ENCODE data around the gene SMIM44.

Gene SMIM44

GRCh38 chr19:3524078-3524842 lies 41.0 kb upstream of the SMIM44 start:
- Histone ChIP-seq H3K27me3 (ENCODE audit: low read depth, low read length) (no peaks in the 10 kb centered on the region), H3K9ac (ENCODE audit: low read length) (no peak overlapping the region), H3K27ac (ENCODE audit: low read length) (no peak overlapping the region), H3K79me2 (ENCODE audit: low read length) (peaks cover 31% of the 10 kb centered on the region), H3K9me3 (ENCODE audit: insufficient read depth, low read length) (no peaks in the 10 kb centered on the region), H3K36me3 (replicated peaks; ENCODE audit: low read depth, low read length) (peaks cover 57% of the 10 kb centered on the region), H2AFZ (ENCODE audit: low read depth, low read length) (no peak overlapping the region), H3K4me1 (ENCODE audit: low read length) (no peaks in the 10 kb centered on the region), H3K4me3 (ENCODE audit: low read length) (no peak overlapping the region), H4K20me1 (ENCODE audit: insufficient read depth, low read length) (peaks cover 40% of the 10 kb centered on the region), H3K4me2 (ENCODE audit: low read length) (no peak overlapping the region)
- no peak for TF ChIP-seq CTCF (IDR thresholded peaks at IDR 0.05; ENCODE audit: low read depth, low read length)
- no peak for TF ChIP-seq EZH2phosphoT487 (IDR thresholded peaks at IDR 0.05; ENCODE audit: low read depth)

GRCh38 chr19:3523361-3524077 lies 40.3 kb upstream of the SMIM44 start:
- no peak overlapping the region for H3K9ac ChIP-seq (ENCODE audit: low read length)
- H3K79me2 ChIP-seq (ENCODE audit: low read length), result peaks cover 38% of the 10 kb centered on the region
- TF ChIP-seq CTCF (IDR thresholded peaks at IDR 0.05; ENCODE audit: low read depth, low read length) (no peak), EZH2phosphoT487 (IDR thresholded peaks at IDR 0.05; ENCODE audit: low read depth) (no peak)
- H4K20me1 ChIP-seq (ENCODE audit: insufficient read depth, low read length), result peaks cover 47% of the 10 kb centered on the region
- no peak overlapping the region for H3K27ac ChIP-seq (ENCODE audit: low read length)
- no peaks in the 10 kb centered on the region for H3K4me1 ChIP-seq (ENCODE audit: low read length)
- no peaks in the 10 kb centered on the region for H3K27me3 ChIP-seq (ENCODE audit: low read depth, low read length)
- no peak overlapping the region for H3K4me3 ChIP-seq (ENCODE audit: low read length)
- no peak overlapping the region for H2AFZ ChIP-seq (ENCODE audit: low read depth, low read length)
- peaks cover 54% of the 10 kb centered on the region for H3K36me3 ChIP-seq (replicated peaks; ENCODE audit: low read depth, low read length)
- no peak overlapping the region for H3K4me2 ChIP-seq (ENCODE audit: low read length)
- H3K9me3 ChIP-seq (ENCODE audit: insufficient read depth, low read length), result no peaks in the 10 kb centered on the region

GRCh38 chr19:3522421-3523360 lies 39.5 kb upstream of the SMIM44 start:
- H3K4me2 ChIP-seq (ENCODE audit: low read length), result no peak overlapping the region
- H3K27me3 ChIP-seq (ENCODE audit: low read depth, low read length), result no peaks in the 10 kb centered on the region
- peaks cover 43% of the 10 kb centered on the region for H3K79me2 ChIP-seq (ENCODE audit: low read length)
- TF ChIP-seq EZH2phosphoT487 (IDR thresholded peaks at IDR 0.05; ENCODE audit: low read depth) (no peak), CTCF (IDR thresholded peaks at IDR 0.05; ENCODE audit: low read depth, low read length) (no peak)
- peaks cover 46% of the 10 kb centered on the region for H3K36me3 ChIP-seq (replicated peaks; ENCODE audit: low read depth, low read length)
- H2AFZ ChIP-seq (ENCODE audit: low read depth, low read length), result no peak overlapping the region
- H4K20me1 ChIP-seq (ENCODE audit: insufficient read depth, low read length), result peaks cover 49% of the 10 kb centered on the region
- no peaks in the 10 kb centered on the region for H3K4me1 ChIP-seq (ENCODE audit: low read length)
- no peaks in the 10 kb centered on the region for H3K9me3 ChIP-seq (ENCODE audit: insufficient read depth, low read length)
- H3K27ac ChIP-seq (ENCODE audit: low read length), result no peak overlapping the region
- no peak overlapping the region for H3K9ac ChIP-seq (ENCODE audit: low read length)
- no peak overlapping the region for H3K4me3 ChIP-seq (ENCODE audit: low read length)
